HG03095 (cell line): ENCODE results near the gene USP10.
"Not testable (repeated sequence)": the region's sequence is repeated elsewhere in the genome, so short reads cannot be mapped to it uniquely, and the experiment has no call there.

ENCODE experiments used
- ATAC-seq: cut with Tn5 transposase; IDR thresholded peaks from one replicate; pipeline ENCODE4 v1.9.1; 2021; ENCODE audit warnings: moderate library complexity; ENCODE audit not compliant: unreplicated experiment

The USP10 gene

GRCh38 chr16:84692451-84693214 lies 7.2 kb upstream of the USP10 start:
- no peak for ATAC-seq

- ATAC-seq: not testable (repeated sequence)
Measured at GRCh38 chr16:84693869-84694268, 5.9 kb upstream of the USP10 start.

GRCh38 chr16:84694980-84695379 lies 4.8 kb upstream of the USP10 start:
- no peak for ATAC-seq

- ATAC-seq: no peak
Measured at GRCh38 chr16:84699147-84699711, 571 bp upstream of the USP10 start.

GRCh38 chr16:84700446-84701300 lies 873 bp downstream of the USP10 start:
- ATAC-seq: peak; percentile 24

- ATAC-seq: no peak
Measured at GRCh38 chr16:84703681-84704080, 3.9 kb downstream of the USP10 start.

- no peak for ATAC-seq
Measured at GRCh38 chr16:84704253-84704652, 4.5 kb downstream of the USP10 start.

- no peak for ATAC-seq
Measured at GRCh38 chr16:84706856-84707255, 7.1 kb downstream of the USP10 start.

GRCh38 chr16:84709609-84710008 lies 9.8 kb downstream of the USP10 start:
- no peak for ATAC-seq

- no peak for ATAC-seq
Measured at GRCh38 chr16:84710686-84711085, 10.9 kb downstream of the USP10 start.

GRCh38 chr16:84712138-84712671 lies 12.4 kb downstream of the USP10 start:
- no peak for ATAC-seq

- ATAC-seq: no peak
Measured at GRCh38 chr16:84712801-84713775, 13.3 kb downstream of the USP10 start.

GRCh38 chr16:84714028-84714427 lies 14.2 kb downstream of the USP10 start:
- no peak for ATAC-seq

GRCh38 chr16:84715424-84715823 lies 15.6 kb downstream of the USP10 start:
- no peak for ATAC-seq

- no peak for ATAC-seq
Measured at GRCh38 chr16:84715854-84716253, 16.1 kb downstream of the USP10 start.

GRCh38 chr16:84716740-84717139 lies 16.9 kb downstream of the USP10 start:
- no peak for ATAC-seq

GRCh38 chr16:84717484-84717883 lies 17.7 kb downstream of the USP10 start:
- ATAC-seq: no peak

- ATAC-seq: no peak
Measured at GRCh38 chr16:84720177-84720579, 20.4 kb downstream of the USP10 start.

GRCh38 chr16:84722068-84722467 lies 22.3 kb downstream of the USP10 start:
- ATAC-seq: no peak

- ATAC-seq: no peak
Measured at GRCh38 chr16:84723906-84724305, 24.1 kb downstream of the USP10 start.
